ENCODE results near the gene HOXC4.

- TF ChIP-seq CTCF (IDR thresholded peaks at IDR 0.05) (no peak), POLR2A (IDR thresholded peaks at IDR 0.05) (no peak), EP300 (IDR thresholded peaks at IDR 0.05) (no peak), POLR2AphosphoS5 (IDR thresholded peaks at IDR 0.05) (no peak)
Observed at GRCh38 chr12:54005531-54005852, 48.1 kb upstream of the HOXC4 start.
